GM19239 (cell line): ENCODE measurements around the gene RCVRN.
A peak's percentile ranks its signal among the peaks of the same experiment; 100 is the strongest.
"Not testable (repeated sequence)": the region's sequence is repeated elsewhere in the genome, so short reads cannot be mapped to it uniquely, and the experiment has no call there.

ENCODE experiments used
- DNase-seq: peaks from one replicate; pipeline ENCODE4 v3.0.0; 2011; ENCODE audit warnings: low spot score; ENCODE audit not compliant: insufficient read length
- FAIRE-seq: peaks from 2 replicates; lab custom pipeline; 2011; peaks lifted over from hg19 to GRCh38; lab: Jason Lieb, UNC

RCVRN gene

GRCh38 chr17:9924735-9925191 lies 19.7 kb upstream of the RCVRN start:
- DNase-seq (peak; percentile 62), FAIRE-seq (peak; percentile 100)

DNA sequence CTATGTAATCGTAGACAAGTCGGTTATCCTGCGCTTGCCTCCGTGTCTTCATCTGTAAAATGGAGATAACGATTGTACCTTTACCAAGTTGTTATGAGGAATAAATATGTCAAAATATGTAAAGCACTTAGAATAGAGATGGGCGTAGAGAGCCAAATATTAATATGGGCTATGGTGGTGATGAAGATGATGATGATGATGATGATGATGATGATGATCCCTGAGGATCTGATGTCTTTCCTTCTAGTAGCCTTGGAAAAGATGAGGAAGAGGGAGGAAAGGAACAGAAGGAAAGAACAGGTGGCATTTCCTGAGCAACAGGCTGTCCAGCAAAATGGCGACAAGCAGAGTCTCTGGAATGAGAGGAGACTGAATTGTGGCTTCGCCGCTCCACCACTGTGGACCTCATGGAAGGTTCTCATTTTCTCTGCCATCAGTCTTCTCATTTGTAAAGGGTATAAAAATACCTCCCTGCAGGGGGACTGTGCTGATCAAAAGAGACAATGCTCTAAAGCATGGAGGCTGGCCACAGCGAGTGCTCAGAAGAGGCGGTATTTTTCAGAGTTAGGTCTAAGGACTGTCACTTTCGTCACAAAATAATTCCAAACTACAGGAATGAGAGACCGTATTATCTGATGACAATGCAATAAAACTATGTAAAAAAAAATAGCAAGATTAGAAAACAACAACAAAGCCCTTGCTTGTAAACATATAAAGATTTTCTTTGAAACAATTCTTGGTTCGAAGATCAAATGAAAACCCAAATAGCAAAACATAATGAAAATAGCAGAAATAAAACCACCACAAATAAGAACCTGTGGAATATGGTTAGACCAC lies 17.2 kb upstream of the RCVRN start:
- DNase-seq: no peak
- no peak for FAIRE-seq

DNA sequence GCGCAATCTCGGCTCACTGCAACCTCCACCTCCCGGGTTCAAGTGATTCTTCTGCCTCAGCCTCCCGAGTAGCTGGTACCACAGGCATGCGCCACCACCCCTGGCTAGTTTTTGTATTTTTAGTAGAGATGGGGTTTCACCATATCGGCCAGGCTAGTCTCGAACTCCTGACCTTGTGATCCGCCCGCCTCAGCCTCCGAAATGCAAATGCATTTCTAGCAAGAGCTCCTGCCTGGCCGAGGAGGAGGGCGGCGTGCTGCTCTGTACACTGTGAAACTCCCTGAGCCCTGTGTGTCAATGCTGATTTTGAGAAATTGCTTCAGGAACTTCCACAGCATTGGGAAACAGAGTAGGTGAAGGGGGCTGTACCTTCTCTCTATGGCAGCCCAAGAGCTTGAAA lies 16.1 kb upstream of the RCVRN start:
- FAIRE-seq, DNase-seq: not testable (repeated sequence)

DNA sequence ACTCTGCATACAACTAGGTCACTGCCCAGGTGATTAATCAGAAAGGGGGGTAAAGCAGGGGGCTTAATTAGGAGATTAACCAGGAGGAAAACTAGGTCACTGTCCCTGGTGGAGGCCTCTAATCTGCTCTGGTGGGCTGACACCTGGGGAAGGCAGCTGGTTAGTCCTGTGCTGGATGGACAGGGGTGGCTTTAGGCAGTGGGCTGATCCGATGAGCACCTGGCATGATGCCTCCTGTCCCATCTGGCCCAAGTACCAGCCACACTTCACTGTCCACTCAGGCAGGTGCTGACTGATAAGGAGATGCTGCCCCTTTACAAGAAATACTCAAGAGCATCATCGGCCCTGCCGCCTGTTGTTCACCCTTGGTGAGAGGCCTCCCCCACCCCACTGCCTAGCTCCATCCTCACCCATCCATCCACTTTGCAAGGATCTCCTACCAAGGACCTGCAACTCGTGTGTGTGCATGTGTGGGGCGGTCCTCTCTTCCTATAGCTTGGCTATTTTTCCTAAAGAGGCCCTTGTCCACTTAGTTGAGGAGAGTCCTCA lies 13.8 kb upstream of the RCVRN start:
- no peak for DNase-seq
- FAIRE-seq: no peak

DNA sequence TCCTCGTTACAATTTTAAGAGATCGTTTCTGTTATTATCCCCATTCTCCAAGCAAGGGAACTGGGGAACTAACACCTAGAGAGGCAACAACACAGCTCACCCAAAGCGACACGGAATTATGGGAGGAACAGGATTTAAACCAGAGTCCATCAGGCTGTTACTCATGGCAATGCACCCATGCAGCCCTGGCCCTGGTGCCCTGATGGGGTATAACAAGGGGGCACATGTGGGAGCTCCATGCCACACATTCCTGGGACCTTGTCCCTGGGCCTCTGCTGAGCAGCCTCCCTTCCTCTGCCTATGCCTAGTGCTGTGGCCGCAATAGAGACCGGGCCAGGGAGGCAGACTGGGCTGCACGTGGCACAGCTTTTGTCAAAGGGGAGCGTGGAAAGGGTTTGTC lies 13.3 kb upstream of the RCVRN start:
- DNase-seq (no peak), FAIRE-seq (no peak)

- DNase-seq (no peak), FAIRE-seq (no peak)
Measured at GRCh38 chr17:9917801-9918200, 12.7 kb upstream of the RCVRN start.

DNA sequence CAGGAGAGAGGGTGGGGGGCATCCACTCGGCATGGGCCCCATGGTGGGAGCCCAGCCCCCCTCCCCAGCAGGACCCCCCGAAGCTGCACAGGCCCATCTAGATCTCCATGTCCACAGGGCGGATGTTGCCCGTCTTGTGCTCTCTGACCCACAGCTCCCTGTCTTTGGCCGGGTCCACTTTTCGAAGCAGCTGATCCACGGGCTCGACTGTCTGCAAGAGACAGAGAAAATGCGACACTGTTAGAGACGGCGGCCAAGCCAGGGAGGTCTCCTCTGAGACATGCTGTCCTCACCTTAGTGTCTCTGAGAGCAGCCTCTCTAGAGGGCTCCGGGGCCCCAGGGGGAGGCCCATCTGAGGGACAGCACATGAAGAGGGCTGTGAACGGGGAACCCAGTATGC lies 12.1 kb upstream of the RCVRN start:
- FAIRE-seq: no peak
- DNase-seq: no peak

DNA sequence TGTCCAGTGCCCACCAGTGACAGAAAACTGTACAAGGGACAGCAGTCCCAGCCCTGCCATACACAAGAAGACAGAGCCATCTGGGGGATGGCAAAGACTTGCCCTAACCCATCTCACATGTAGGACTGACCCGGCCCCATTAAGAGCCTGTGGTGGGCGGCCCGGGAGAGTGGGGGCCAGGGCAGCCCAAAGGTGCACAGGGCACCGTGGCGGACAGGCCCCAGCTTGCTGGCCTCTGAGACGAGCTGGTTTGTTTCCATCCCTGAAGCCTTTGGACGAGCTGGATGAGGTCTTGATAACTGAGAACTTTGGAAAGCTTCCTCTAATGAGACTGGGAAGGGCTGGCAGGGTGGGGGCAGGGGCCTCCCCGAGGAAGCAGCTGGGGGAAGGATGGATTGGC lies 11.0 kb upstream of the RCVRN start:
- DNase-seq (no peak), FAIRE-seq (no peak)

DNA sequence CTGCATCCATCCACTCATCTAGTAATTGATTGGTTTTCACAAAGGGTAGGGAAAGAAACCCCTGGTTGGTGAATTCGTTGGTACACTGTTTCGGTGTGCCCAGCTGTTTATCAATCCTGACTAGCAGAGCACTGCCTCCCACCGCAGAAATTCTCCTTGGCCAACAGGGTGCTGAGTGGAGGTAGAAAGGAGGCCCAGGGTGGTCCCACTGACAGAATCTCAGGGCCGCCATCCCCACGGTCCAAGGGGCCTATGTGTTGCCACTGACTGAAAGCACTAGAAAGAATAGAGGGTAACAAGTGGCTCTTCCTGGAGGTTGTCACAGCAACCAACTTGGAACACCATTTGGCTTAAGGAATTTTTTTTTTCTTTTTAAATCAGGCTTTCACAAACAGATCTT lies 8.4 kb upstream of the RCVRN start:
- DNase-seq: no peak
- FAIRE-seq: no peak

DNA sequence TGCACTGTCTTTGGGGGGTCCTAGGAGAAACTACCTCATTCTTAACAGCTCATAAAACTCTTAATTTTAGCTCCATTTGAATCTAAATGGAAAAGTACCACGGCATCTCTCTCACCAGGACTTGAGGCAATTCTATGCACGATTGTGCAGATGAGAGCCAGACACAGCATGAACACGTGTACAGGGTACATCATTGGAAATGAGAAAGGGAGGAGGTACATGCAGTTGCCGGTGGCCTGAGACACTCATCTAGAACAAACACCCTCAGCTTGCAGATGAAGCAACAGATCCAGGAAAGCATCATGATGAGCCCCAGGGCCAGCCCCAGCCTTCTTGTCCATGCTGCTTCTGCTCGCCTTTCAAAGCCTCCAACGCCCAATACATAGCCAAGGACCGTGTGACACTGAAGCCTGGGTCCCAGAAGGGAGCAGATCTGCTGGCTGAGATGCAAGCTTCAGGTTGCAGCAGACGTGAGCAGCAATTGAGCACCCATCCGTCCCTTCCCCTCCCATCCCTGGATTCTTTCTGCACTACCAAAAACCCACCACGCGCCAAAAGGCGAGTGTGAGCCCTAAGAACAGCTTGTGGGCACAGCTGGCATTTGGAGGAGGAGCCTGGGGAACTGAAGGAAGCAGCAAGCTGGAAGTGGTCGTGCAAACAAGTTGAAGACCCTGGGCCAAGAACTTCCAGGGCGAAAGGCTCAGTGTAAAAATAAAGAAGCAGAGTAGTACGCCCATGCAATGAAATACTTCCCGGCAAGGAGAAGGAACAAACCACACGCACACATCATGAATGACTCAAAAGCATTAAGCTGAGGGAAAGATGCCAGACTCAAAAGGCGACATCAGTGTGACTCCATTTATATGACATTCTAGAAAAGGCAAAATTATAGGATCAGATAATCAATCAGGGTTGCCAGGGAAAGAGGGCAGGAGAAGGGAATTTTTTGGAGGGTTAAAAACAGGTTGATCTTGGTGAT lies 7.3 kb upstream of the RCVRN start:
- no peak for DNase-seq
- no peak for FAIRE-seq

- FAIRE-seq: no peak
Measured at GRCh38 chr17:9911089-9911488, 6.0 kb upstream of the RCVRN start.

DNA sequence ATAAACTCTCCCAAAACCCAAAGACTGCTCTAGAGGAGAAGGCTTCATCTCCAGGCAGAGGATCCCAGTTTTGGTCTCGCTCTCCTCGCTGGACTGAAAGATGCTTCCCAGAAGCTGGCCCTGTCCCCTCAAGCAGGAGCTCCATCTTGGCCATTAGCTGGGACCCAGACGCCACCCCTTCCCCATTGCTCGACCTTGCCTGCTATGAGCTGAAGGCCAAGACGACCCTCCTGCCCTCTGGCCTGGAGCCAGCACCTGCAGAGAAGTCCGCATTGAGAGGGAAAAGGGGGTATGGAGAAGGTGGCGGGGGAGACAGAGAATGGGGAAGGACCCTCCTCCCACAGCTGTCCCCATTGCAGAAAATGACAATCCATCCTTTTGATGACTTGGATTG lies 3.6 kb upstream of the RCVRN start:
- DNase-seq (no peak), FAIRE-seq (no peak)

More at GRCh38 chr17:9911089-9911488, 6.0 kb upstream of the RCVRN start:
- DNase-seq: no peak

- no peak for FAIRE-seq
- no peak for DNase-seq
Measured at GRCh38 chr17:9907883-9908648, 3.0 kb upstream of the RCVRN start.

- no peak for DNase-seq
- FAIRE-seq: no peak
Measured at GRCh38 chr17:9907131-9907530, 2.1 kb upstream of the RCVRN start.

GRCh38 chr17:9906616-9907015 lies 1.5 kb upstream of the RCVRN start:
- no peak for DNase-seq
- no peak for FAIRE-seq

DNA sequence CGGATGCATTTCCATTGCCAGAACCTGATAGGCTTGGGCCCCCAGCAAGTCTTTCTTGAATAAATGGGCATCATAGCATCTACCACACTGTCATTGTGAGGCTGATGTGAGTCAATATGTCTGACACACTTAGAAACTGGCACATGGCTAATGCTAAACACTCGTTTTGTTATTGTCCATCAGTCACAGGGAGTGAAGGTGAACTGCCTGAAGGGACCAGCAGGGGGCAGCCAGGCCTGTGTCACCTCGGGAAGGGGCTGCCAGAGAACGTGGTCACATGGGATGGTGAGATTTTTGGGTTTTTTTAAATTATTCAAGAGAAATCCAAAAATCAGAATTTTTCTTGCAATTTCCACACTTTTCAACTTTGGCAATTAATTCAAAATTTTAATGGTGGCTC lies 831 bp upstream of the RCVRN start:
- FAIRE-seq (peak; percentile 67), DNase-seq (peak; percentile 70)

GRCh38 chr17:9904277-9905077 lies 594 bp downstream of the RCVRN start:
- DNase-seq: no peak
- FAIRE-seq: no peak

DNA sequence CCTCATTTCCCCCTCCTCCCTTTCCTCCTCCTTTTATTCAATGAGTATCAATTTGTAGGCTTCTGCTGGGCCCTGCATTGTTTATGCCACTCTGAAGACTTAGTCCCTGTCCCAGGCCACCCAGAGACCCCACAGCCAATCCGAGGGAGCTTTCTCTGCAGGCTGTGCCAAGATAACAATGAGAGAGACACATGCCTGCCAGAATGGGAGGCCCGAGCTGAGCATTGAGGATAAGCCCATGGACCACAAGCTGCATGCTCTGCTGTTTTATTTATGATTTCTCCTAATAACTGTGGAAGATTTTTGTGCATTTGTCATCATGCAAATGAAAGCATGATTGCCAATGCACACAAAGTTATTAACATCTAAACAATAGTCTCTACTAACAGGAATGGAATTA lies 3.0 kb downstream of the RCVRN start:
- DNase-seq (no peak), FAIRE-seq (no peak)

DNA sequence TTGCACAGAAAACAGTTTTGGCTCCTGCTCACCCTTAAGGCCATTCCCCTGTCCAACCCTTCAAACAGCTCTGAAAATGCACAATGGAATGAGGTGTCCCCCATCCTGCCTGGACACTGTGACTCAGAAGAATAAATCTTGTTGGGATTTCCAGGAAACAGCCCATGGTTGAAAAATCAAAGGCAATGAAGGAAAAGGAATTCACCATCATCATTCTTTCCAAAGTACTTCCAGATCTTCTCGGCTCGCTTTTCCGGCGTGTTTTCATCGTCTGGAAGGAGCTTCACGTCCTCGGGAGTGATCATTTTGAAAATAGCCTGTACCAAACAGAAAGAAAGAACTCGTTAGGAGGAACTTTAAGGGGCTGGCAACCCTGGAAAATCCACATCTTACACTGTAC lies 4.3 kb downstream of the RCVRN start:
- no peak for DNase-seq

More for the DNA sequence above, 4.3 kb downstream of the RCVRN start:
- no peak for FAIRE-seq
